GM21526 (cell line): ENCODE data around the gene HTT-AS.
"Not testable (repeated sequence)": the region's sequence is repeated elsewhere in the genome, so short reads cannot be mapped to it uniquely, and the experiment has no call there.

Experiments used
- ATAC-seq: cut with Tn5 transposase; IDR thresholded peaks from one replicate; pipeline ENCODE4 v1.9.1; 2021; ENCODE audit warnings: moderate library complexity; ENCODE audit not compliant: unreplicated experiment, low FRiP score

HTT-AS gene

DNA sequence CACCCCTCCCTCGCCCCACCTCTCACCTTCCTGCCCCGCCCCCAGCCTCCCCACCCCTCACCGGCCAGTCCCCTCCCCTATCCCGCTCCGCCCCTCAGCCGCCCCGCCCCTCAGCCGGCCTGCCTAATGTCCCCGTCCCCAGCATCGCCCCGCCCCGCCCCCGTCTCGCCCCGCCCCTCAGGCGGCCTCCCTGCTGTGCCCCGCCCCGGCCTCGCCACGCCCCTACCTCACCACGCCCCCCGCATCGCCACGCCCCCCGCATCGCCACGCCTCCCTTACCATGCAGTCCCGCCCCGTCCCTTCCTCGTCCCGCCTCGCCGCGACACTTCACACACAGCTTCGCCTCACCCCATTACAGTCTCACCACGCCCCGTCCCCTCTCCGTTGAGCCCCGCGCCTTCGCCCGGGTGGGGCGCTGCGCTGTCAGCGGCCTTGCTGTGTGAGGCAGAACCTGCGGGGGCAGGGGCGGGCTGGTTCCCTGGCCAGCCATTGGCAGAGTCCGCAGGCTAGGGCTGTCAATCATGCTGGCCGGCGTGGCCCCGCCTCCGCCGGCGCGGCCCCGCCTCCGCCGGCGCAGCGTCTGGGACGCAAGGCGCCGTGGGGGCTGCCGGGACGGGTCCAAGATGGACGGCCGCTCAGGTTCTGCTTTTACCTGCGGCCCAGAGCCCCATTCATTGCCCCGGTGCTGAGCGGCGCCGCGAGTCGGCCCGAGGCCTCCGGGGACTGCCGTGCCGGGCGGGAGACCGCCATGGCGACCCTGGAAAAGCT is at the start of gene HTT-AS, which contains the start of gene HTT:
Gene HTT-AS (minus strand): TSS at position 461 of the 768 bp plus-strand sequence.
Gene HTT (plus strand): TSS at position 604 of the 768 bp plus-strand sequence. CDS start 145 bp downstream, at position 749.
- peak; percentile 65 for ATAC-seq

DNA sequence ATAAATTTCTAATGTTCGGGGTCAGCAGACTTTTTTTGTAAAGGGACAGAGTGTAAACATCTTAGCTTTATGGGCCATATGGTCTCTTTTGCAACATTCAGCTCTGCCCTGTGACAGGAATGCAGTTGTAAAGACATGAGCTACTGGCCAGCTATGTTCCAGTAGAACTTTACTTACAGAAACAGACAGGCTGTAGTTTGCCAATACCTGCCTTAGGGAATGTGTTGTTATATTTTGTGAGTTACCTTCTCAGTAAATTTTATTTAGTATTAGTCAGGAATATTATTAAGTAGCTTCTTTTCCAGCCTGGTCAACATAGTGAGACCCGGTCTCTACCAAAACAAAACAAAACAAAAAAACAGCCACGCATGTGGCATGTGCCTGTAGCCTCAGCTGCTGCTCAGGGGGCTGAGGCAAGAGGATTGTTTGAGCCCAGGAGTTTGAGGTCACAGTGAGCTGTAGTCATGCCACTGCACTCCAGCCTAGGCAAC is 48.9 kb upstream of the HTT-AS start:
- ATAC-seq = no peak

GRCh38 chr4:3122081-3122563 is 47.8 kb upstream of the HTT-AS start:
- no peak for ATAC-seq

DNA sequence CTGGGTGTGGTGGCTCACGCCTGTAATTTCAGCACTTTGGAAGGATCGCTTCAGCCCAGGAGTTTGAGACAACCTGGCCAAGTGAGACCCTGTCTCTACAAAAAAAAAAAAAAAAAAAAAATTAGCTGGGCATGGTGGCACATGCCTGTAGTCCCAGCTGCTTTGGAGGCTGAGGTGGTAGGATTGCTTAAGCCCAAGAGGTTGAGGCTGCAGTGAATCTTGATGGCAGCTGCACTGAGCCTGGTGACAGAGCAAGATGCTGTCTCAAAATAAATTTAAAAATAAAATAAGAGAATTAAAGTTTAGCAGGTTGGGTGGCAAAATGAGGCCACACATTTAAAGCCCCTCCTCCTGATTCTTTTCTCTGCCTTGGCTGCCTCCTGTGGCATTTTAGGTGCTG is 47.3 kb upstream of the HTT-AS start:
- ATAC-seq = no peak

DNA sequence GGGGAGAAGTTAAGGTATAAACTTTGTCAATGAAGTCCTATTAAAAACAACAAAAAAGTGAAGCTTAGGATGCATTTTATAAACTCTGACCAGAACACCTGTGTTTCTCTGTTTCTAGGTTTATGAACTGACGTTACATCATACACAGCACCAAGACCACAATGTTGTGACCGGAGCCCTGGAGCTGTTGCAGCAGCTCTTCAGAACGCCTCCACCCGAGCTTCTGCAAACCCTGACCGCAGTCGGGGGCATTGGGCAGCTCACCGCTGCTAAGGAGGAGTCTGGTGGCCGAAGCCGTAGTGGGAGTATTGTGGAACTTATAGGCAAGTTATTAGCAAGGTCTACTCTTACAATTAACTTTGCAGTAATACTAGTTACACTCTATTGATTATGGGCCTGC is 46.8 kb upstream of the HTT-AS start:
- no peak for ATAC-seq

DNA sequence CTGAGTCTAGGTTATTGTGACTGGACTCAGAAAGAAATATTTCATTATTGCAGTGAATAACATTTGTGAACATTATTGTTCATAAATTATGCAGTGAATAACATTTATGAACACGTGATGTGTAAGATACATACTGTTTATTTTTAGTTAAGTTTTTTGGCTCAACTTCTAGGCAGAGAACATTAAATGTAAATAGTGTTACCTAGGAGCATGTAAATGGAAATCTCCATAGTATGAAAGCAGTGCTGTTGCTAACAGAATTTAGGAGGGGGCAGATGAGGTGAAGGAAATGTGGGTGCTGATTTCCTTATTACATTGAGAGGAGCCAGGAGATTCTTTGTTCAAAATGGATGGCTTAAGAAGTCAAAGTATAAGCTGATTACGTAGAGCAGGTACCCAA is 45.1 kb upstream of the HTT-AS start:
- no peak for ATAC-seq

DNA sequence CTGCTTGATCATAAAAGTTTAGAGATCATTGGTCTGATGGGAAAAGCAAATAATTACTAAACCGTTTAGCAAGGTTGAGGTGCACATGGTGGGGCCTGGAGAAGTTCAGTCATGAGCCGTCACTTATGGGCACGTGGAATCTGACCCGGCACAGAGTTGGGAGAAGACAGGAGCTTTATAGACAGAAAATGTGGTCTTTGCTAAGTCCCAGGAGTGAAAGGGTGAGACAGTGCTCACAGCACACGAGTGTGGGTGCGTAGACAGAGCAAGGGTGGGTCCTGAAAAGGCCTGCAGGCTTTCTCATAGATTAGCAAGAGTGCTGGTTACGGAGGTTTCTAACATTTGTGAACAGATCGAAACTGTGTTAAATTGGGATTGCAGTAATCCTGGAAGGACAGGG is 44.0 kb upstream of the HTT-AS start:
- no peak for ATAC-seq

DNA sequence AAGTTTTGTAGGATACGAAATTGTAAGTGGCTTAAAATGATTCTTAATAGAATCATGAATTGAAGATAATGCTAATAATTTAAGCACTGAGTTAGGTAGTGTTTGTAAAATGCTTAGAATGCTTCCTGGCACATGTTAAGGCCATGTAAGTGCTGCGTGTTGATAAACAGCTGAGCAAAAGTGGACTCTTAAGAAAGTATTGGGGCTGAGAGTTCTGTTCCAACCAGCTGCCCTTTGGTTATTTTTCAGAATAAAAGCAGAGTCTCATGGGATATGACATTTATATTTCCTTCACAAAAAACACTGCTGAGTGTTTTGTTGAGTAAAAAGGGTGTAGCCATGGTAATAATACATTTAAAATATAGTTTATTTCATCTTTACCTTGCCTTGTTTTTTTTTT is 42.6 kb upstream of the HTT-AS start:
- ATAC-seq = no peak

- ATAC-seq = no peak
These were observed 41.4 kb upstream of the HTT-AS start for GRCh38 chr4:3115637-3116270.

GRCh38 chr4:3114377-3114776 is 40.0 kb upstream of the HTT-AS start:
- ATAC-seq = no peak

- ATAC-seq = no peak
These were observed 38.5 kb upstream of the HTT-AS start for GRCh38 chr4:3112609-3113469.

- ATAC-seq = no peak
These were observed 37.9 kb upstream of the HTT-AS start for GRCh38 chr4:3112201-3112600.

DNA sequence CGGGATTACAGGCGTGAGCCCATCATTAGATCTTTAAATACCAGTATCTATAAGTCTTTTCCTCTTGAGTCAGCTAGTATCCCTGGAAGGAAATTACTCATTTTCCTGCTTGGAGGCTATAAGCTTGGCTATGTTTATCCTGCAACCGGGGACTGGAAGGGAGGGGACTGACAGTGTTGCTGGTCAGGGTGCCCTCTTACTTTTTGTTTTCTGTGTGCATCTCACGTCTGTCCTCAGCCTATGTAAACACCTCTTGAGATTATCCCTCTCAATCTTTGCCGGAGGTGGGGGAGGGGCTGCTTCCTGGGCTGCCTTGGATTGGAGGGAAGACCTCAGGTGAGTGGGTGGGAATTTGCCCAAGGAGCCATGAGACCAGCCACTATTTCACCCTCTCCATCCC is 37.1 kb upstream of the HTT-AS start:
- ATAC-seq = no peak

GRCh38 chr4:3108211-3108610 is 33.9 kb upstream of the HTT-AS start:
- ATAC-seq = no peak

DNA sequence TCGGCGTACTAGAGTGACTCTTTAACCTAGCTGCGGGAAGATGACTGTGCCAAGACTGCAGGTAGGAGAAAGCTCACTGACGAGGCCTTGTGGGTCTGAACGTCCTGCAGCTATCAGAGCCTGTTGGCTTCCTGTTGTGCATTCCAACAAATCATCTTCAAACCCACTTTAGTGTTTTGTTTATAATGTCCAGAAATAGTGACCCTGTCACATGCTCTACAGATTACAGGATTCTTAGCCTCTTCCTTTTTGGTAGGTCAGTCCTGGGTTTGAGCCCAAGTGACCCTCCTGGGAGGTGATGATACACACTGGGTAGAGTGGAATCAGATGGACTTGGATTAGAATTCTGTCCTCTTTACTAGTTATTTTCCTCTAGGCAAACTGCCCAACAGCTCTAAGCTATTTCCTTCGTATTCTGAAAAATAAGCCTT is 33.4 kb upstream of the HTT-AS start:
- ATAC-seq = no peak

DNA sequence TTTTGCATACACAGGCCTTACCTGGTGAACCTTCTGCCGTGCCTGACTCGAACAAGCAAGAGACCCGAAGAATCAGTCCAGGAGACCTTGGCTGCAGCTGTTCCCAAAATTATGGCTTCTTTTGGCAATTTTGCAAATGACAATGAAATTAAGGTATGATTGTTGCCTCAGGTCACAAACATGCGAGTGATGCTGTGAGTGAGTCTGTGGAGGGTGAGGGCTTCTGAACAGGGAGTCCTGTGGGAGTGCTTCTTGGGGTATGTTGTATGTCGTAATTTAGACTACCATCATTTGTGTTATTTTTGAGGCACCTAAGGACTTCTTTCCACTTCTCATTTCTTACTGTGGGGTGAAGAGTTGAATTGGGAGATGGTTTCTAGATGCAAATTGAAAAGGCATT is 32.9 kb upstream of the HTT-AS start:
- no peak for ATAC-seq

DNA sequence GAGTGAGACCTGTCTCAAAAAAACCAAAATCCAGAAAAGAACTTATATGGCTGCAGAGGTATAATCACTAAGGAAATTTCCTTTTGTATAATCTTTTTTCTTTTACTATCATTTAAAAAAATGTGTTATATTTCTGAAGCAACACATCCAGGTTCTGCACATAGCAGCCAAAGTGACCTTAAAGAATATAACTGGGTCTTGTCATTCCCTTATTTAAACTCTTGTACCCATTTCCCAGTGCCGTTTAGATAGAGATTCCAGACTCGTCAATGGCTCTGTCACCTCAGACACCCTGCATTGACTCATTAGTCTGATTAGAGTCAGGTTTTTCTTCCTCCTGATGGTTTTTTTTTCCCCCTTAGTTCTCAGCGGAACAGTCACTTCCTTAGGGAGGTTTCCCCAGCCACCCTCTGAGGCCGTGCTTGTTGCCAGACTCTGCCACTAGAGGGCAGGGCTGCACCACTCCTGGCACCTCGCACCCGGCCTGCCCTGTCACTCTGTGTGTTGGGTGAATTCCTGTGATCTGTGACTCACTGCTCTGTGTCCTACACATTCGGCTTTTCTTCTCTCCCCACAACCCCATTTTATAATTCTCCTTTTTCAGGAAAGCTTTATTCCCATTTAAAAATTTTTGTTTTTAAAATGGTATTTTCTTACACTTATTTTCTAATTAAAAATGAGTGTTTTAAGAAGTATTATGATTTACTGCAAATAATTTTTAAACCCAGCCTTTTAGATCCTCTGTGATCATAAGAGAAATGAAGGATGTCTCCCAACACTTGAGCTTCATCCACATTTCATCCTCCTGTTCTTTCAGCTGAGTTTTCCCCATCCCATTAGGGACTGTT is 32.2 kb upstream of the HTT-AS start:
- peak; percentile 86 for ATAC-seq

GRCh38 chr4:3098346-3098745 is 24.0 kb upstream of the HTT-AS start:
- ATAC-seq = no peak

DNA sequence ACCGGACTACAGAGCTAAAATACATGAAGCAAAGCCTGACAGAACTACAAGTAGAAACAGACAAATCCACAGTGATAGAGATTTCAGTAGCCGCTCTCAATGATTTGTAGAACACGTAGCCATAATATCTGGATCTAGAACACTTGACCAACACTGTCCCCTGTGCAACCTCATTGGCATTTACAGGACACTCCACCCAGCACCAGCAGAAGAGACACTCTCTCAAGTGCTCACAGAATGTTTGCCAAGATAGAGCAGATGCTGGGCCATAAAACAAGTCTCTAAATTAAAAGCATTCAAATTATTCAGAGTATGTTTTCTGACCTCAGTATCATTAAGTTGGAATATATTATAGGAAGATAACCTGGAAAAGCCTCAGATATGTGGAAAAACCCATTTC is 21.9 kb upstream of the HTT-AS start:
- no peak for ATAC-seq

DNA sequence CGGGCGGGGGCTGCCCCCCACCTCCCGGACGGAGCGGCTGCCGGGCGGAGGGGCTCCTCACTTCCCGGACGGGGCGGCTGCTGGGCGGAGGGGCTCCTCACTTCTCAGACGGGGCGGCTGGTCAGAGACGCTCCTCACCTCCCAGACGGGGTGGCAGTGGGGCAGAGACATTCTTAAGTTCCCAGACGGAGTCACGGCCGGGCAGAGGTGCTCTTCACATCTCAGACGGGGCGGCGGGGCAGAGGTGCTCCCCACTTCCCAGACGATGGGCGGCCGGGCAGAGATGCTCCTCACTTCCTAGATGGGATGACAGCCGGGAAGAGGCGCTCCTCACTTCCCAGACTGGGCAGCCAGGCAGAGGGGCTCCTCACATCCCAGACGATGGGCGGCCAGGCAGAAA is 20.4 kb upstream of the HTT-AS start:
- ATAC-seq = not testable (repeated sequence)
